Mucosa of descending colon (tissue), 3 donors: ENCODE data around the gene FAM234B. TPM values are rescaled to one million over a fixed set of nuclear protein-coding genes. Genes with fewer than 3 reads are reported as not detected.

ENCODE experiments used
- ATAC-seq: fragments of 200-7000 bp; cut with Tn5 transposase; one replicate; pipeline ENCODE4 v1.9.1; 2020; ENCODE audit warnings: mild to moderate bottlenecking, moderate library complexity
- DNase-seq, 3 donors: peaks; one replicate each; pipeline ENCODE4 v3.0.0-alpha.2; 2020
- H3K36me3 ChIP-seq: fragments of 200-600 bp; one replicate; pipeline ENCODE4 v1.8.0; 2021; ENCODE audit warnings: low read depth, mild to moderate bottlenecking
- H3K4me1 ChIP-seq: fragments of 200-600 bp; one replicate; pipeline ENCODE4 v1.8.0; 2021; ENCODE audit warnings: low read depth, mild to moderate bottlenecking
- H3K4me3 ChIP-seq: fragments of 200-600 bp; one replicate; pipeline ENCODE4 v1.8.0; 2021; ENCODE audit warnings: mild to moderate bottlenecking
- H3K9me3 ChIP-seq: fragments of 200-600 bp; one replicate; pipeline ENCODE4 v1.8.0; 2021; ENCODE audit warnings: mild to moderate bottlenecking
- intact Hi-C, 2 donors: fragments of 100-400 bp; cut with DNase I in 1 of 2; cut with micrococcal nuclease in 1 of 2; formaldehyde crosslinking; loops; one replicate each; pipeline versions ENCODE4 v1.11.0 to v1.11.1; 2022; cut with DNase I, micrococcal nuclease
- total RNA-seq, 3 donors: library from RNA; stranded (reverse); fragmentation: NEBNext Ultra II Directional in 2 of 3; extraction: Animal tissue kit (Norgen Biotek cat#: 25700) in 2 of 3; gene quantifications; one replicate each; pipeline versions ENCODE4 v1.2.1 to v1.2.4, GENCODE V29; 2021 to 2023
- TF ChIP-seq, protein P1 (sequence below): fragments of 200-600 bp; IDR thresholded peaks from one replicate; pipeline ENCODE4 v1.8.0; 2022; ENCODE audit warnings: antibody characterized with exemption, mild to moderate bottlenecking
- donor health status: DM: no; HTN: no; CAD: no; lungs with moderate emphysema.
- donor health status: DM: no; HTN: no; CAD: no.
- donor health status: DM: no; HTN: yes; CAD: no.

Gene FAM234B
- total RNA-seq, 3 donors from 2014 or later = 1.4 to 3.4 (median 1.9) TPM

DNA sequence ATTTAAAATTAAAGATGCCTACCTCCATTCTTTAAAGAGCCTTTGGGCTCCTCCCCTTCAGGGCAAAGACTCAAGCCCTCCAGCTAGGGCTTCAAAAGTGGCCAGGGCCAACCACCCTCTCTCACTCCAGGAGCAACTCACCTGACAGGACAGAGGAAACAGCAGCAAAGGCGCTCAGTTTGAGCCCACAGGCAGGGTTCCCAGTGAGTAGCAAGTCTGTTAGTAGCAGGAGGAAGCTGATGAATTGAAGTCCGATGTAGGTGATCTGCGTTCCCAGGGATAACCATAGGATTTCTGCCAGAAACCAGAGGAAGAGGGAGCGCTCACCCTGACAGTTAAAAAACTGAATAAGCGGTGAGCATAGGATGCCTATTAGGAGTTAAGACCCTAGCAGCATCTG, 43.6 kb downstream of the FAM234B start:
- H3K9me3 ChIP-seq = no peaks in the 10 kb centered on the region
- H3K36me3 ChIP-seq = no peaks in the 10 kb centered on the region
- ATAC-seq = no peak
- no peaks in the 10 kb centered on the region for H3K4me1 ChIP-seq
- DNase-seq = no peak
- intact Hi-C loops = no loop called here
- no peak overlapping the region for H3K4me3 ChIP-seq
- TF ChIP-seq, protein P1, sequence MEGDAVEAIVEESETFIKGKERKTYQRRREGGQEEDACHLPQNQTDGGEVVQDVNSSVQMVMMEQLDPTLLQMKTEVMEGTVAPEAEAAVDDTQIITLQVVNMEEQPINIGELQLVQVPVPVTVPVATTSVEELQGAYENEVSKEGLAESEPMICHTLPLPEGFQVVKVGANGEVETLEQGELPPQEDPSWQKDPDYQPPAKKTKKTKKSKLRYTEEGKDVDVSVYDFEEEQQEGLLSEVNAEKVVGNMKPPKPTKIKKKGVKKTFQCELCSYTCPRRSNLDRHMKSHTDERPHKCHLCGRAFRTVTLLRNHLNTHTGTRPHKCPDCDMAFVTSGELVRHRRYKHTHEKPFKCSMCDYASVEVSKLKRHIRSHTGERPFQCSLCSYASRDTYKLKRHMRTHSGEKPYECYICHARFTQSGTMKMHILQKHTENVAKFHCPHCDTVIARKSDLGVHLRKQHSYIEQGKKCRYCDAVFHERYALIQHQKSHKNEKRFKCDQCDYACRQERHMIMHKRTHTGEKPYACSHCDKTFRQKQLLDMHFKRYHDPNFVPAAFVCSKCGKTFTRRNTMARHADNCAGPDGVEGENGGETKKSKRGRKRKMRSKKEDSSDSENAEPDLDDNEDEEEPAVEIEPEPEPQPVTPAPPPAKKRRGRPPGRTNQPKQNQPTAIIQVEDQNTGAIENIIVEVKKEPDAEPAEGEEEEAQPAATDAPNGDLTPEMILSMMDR = no peak

DNA sequence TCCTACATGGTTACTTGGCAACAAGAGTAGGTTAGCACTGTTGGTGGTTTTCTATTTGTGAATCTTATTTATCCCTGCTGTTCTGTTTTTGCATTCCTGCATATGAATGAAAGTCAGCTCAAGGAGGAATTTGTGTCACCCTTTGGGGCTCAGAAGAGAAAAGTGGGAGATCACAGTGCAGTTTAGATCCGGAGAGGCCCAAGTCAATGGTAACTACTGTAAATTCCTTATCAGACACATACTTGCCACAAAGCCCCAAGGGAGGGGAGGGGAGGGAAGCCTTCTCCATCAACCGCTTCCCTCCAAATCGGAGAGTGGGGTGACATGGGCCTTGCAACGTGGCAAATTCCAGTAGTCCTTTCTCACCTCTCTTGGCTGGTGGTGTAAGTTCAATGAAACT, 44.3 kb downstream of the FAM234B start:
- Histone ChIP-seq H3K9me3 (no peaks in the 10 kb centered on the region), H3K4me1 (no peaks in the 10 kb centered on the region), H3K4me3 (no peak overlapping the region), H3K36me3 (no peaks in the 10 kb centered on the region)
- intact Hi-C loops = no loop called here
- ATAC-seq = no peak
- TF ChIP-seq, protein P1 = no peak
- DNase-seq = no peak

DNA sequence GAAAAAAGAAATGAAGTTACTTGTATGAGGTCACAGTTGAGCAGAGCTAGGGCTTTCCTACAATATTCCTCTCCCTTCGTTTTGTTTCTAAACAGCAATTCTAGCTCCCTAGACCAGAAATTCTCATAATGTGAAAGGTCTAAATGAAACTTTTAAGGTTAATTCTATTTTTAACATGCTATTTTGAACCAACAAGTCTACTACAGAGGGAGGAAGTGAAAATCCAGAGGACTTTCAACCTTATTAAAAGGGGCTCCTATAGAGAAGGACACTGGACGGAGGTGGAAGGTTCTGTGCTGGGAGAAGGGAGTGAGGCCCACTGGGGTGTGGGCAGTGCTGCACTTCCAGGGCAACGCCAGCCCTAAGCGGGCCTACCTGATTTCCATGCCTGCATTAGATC, 45.9 kb downstream of the FAM234B start:
- no peaks in the 10 kb centered on the region for H3K9me3 ChIP-seq
- DNase-seq (no peak), ATAC-seq (no peak)
- no peaks in the 10 kb centered on the region for H3K4me1 ChIP-seq
- H3K36me3 ChIP-seq = no peaks in the 10 kb centered on the region
- intact Hi-C loops = loop anchor here in 1 of 2 donors (10.0 kb wide), 1 partner anchor 115 kb away; no protein-coding TSS in a partner anchor
- H3K4me3 ChIP-seq = no peak overlapping the region
- TF ChIP-seq, protein P1 = no peak

DNA sequence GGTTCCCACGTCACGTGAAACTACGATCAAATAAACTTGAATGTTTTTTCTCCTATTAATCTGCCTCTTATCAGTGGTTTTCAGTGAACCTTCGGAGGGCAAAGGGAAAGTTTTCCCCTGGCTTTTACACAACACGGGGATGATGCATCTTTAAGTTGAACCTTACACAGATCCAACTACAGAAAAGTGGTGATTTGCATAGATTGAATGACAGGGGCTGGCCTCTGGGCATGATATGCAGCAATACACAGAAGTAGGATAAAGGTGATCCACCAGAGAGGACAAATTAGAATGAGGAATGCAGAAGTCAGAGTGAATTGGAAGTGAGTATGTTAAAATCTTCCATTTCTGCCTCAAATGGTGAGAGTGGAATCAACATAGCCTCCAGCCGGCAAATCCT, 47.7 kb downstream of the FAM234B start:
- H3K4me3 ChIP-seq = no peak overlapping the region
- H3K4me1 ChIP-seq = no peaks in the 10 kb centered on the region
- intact Hi-C loops = loop anchor here in 1 of 2 donors (10.0 kb wide), 1 partner anchor 113 kb away; no protein-coding TSS in a partner anchor
- no peaks in the 10 kb centered on the region for H3K9me3 ChIP-seq
- TF ChIP-seq, protein P1 = no peak
- ATAC-seq (no peak), DNase-seq (no peak)
- H3K36me3 ChIP-seq = no peaks in the 10 kb centered on the region

DNA sequence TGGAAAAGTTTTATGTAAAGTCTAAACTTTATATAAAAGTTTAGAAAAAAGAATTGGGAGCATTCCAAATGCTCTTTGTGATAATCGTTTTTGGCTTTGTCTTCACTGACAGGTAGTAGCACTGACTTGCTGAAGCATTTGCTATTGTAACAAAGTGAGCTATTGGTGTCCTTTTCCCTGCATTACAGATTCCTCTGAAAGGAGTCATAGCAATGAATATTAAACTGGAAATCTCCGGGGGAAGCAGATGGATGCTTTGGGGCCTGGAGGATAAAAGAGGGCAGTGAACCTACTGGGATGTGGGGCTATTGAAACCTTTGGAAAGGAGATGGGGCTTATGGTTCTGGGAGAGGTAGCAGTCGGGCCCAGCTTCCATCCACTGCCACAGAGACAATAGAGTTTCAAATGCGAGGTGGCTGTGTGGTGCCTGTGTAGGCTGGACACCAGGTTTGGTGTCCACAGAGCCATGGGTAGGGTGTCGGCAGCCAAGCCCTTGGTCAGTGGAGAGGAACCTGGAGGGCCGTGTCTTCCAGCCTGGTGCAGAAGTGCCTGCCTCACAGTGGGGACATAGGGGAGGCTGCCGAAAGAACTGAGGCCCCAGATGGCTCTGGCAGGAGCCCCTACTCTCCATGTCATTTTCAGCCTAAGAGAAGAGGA, 49.1 kb downstream of the FAM234B start:
- Histone ChIP-seq H3K36me3 (no peaks in the 10 kb centered on the region), H3K4me3 (no peak overlapping the region), H3K9me3 (no peaks in the 10 kb centered on the region), H3K4me1 (peaks cover under 1% of the 10 kb centered on the region)
- DNase-seq (no peak), ATAC-seq (no peak)
- TF ChIP-seq, protein P1 = no peak
- intact Hi-C loops = loop anchor here in 1 of 2 donors (10.0 kb wide), 1 partner anchor 111 kb away; no protein-coding TSS in a partner anchor
